GM19328 (cell line): Measurements from ENCODE around the gene OLFM2.

ENCODE experiments used
- ATAC-seq: cut with Tn5 transposase; IDR thresholded peaks from one replicate; pipeline ENCODE4 v1.9.1; 2021; ENCODE audit warnings: mild to moderate bottlenecking, moderate library complexity; ENCODE audit not compliant: unreplicated experiment

The OLFM2 gene

GRCh38 chr19:9910625-9911024 lies 25.7 kb downstream of the OLFM2 start:
- ATAC-seq: no peak

GRCh38 chr19:9909251-9909650 lies 27.1 kb downstream of the OLFM2 start:
- ATAC-seq: no peak

DNA sequence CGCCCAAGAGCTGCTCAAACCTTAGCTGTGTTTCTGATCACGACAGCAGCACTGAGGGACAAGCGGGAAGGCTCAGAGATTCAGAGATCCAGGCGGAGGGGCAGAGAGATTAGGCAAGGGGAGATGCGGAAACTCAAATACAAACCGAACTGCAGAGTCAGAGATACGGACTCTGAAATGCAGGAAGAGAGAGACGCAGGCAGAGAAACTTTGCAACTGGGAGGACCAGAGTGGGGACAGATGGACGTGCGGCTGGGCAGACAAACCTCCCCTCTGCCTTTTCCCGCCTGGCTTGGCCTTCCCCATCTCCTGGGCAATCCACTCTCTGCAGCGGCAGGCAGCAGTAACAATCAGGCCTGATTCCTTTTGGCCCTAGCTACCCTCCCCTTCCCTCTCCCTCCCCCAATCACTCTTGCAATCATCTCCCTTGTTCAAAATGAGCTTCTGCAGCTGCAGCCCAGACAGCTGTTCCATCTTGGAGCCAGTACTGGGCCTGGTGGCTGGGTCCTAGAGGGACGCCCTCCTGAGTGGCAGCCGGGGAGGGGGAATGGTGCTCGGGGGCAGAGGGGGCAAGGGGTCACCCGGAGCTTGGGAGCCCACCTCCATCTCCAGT lies 29.7 kb downstream of the OLFM2 start:
- no peak for ATAC-seq

DNA sequence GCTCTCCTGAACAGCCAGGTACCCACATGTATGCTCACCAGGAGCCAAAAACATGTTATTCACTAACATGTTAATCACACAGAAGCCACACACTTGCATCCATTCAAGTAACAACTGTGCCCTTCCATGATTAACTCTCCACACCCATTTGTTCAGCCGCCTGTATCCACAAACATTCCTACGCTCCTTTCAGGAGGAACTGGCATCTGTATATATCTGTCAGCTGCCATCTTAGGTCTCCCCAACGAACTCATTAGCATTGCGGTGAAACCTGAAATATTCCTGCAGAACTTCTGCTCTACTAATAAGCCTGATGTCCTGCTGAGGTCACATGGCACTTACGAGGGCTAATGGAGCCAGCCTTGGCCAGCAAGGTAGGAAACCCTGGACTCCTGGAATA lies 33.0 kb downstream of the OLFM2 start:
- no peak for ATAC-seq

GRCh38 chr19:9901642-9902041 lies 34.7 kb downstream of the OLFM2 start:
- ATAC-seq: no peak

GRCh38 chr19:9901020-9901419 lies 35.3 kb downstream of the OLFM2 start:
- ATAC-seq: no peak

DNA sequence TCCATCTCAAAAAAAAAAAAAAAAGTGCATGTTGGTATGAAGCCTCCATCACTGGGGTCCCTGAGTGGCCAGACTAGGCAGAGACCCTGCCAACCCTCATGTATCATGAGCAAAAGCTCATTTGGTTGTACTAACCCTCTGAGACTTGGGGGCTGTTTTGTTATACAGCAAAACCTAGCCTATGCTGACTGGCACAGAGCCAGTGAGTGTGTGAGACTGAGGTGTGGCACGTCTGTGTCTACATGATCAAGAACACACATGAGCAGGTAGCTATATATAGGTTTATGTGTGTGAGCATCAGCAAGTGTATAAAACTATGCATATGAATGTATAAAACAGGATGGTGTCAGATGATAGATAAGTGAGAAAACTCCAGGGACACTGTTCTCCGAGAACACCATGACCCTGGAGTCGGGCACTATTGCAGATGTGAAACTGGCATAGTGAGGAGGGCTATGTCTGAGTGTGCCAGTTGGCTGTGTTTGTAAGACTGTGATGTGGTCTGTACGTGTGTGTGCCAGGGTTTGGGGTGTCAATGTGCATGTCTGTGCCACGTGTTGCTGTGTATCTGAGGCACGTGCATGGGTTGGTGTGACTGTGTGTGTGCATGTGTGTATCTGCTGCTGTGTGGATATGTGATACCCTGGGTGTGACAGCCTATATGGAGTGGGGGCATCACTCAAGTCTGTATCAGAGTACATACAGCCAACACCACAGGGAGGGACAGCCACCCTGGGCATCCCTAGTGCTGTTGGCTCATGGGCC lies 44.5 kb downstream of the OLFM2 start:
- no peak for ATAC-seq

DNA sequence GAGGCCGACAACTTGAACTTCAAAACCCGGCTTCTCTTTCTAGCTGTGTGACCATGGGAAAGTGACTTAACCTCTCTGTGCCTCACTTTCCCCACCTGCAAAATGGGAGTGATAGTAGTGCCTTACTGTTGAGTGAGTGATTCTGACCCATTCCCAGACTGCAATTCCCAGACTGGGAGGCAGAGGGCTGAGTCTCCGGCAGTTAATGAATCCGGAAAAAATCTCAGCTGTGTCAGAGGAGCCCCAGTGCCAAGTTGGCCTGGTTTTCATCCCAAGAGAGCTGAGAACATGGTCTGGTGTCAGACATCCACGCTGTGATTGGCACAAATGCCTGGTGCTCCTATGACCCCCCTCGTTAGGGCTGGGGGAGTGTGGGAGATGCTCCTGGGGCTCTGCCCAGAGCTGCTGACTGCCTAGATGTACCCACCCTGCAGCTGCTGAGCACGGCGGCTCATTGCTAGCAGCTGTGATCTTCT lies 51.2 kb downstream of the OLFM2 start:
- no peak for ATAC-seq

DNA sequence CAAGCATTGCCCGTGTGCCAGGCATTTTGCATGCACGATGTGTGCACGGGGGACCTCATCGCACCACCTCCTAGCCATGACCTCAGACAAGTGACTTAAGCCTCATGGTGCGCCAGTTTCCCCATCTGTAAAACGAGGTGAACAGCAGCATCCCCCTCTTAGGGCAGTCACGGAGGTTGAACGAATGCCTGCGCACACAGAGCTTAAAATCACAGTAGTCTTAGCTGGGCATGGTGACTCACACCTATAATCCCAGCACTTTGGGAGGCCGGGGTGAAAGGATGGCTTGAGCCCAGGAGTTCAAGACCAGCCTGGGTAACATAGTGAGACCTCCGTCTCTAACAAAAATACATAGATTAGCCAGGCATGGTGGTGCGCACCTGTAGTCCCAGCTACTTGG lies 52.6 kb downstream of the OLFM2 start:
- ATAC-seq: no peak

- ATAC-seq: no peak
Measured at GRCh38 chr19:9883231-9883758, 53.0 kb downstream of the OLFM2 start.

- ATAC-seq: no peak
Measured at GRCh38 chr19:9881720-9882119, 54.6 kb downstream of the OLFM2 start.

DNA sequence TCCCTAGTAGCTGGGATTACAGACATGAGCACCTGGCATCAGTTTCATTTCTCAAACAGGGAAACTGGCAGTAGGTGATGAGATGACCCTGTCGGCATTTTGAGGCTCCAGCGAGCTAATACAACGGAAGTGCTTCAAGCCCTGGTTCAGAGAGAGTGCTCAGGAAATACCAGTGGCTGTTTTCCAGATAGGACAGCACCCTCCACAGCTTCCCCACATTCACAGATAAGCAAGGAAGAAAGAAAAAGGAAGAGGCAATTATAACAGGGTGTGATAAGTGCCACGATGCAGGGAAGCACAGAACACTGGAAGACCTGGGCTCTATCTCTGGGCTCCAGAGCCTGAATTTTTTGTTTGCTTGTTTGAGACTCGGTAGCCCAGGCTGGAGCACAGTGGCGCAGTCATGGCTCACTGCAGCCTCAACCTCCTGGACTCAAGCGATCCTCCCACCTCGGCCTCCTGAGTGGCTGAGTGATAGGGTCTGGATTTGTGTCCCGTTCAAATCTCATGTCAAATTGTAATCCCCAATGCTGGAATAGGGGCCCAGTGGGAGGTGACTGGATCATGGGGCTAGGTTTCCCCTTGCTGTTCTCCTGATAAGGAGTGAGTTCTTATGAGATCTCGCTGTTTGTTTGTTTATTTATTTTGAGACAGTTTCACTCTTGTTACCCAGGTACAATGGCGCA lies 57.7 kb downstream of the OLFM2 start:
- ATAC-seq: no peak

DNA sequence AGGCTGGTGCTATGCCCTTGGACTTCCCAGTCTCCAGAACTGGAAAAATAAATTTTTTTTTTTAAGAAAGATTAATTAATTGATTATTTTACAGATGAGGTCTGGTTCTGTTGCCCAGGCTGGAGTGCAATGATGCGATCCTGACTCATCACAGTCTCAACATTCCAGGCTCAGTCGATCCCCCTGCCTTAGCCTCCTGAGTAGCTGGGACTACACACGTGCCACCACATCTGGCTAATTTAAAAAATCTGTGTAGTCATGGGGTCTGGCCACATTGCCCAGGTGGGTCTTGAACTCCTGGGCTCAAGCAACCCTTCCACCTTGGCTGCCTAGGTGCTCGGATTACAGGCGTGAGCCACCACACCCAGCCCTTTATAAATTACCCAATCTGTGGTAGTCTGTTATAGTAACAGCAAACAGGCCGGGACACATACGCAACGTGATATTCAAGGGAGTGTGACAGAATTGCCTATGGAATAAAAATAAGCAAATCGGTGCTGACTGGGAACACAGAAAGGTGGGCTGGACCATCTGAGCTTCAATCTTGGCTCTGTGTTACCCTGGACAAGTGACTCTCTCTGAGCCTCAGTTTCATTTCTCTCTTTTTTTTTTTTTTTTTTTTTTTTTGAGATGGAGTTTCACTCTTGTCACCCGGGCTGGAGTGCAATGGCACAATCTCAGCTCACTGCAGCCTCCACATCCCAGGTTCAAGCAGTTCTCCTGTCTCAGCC lies 58.4 kb downstream of the OLFM2 start:
- ATAC-seq: no peak

DNA sequence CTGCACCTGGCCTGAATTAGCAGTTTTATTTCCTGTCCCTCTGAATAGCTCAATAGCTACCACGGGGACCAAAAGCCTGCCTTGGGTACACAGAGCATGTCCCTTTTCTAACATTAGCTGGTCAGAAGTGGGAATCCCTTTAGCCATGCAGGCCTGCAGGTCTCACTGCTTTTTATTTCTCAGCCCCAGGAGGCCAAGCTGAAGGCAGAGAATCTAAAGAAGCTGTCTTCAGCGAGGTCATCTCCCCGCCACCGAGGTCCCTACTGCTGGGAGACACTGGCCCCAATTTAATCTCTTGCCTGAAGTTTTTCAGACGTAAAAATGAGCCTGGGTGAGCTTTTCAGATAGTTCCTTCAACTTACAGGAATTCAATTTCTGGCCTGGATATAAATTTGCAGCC lies 60.5 kb downstream of the OLFM2 start:
- no peak for ATAC-seq

DNA sequence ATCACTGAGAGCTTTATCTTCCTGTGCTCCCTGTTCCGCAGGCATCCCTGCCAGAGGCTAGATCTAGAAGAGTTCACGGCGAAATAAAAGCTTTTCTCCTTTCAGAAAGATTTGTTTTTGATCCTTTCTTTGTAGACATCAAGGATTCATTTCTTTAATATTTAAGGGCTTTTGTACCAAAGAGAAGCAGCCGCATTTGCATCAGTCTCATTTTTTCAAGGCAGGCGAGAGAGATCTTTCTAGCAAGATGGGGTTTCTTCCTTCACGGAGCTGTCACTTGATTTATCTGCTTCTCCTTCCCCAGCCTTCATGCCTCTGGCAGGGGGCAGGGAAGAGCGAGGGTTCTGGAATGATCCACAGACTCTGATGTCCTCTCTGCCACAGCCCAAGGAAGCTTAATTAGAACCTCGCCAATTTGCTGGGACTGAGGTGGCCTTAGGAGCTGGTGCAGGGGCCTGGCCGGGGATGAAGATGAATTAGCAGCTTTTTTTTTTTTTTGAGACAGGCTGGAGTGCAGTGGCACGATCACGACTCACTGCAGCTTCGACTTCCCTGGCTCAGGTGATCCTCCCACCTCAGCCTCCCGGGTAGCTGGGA lies 61.2 kb downstream of the OLFM2 start:
- ATAC-seq: no peak

DNA sequence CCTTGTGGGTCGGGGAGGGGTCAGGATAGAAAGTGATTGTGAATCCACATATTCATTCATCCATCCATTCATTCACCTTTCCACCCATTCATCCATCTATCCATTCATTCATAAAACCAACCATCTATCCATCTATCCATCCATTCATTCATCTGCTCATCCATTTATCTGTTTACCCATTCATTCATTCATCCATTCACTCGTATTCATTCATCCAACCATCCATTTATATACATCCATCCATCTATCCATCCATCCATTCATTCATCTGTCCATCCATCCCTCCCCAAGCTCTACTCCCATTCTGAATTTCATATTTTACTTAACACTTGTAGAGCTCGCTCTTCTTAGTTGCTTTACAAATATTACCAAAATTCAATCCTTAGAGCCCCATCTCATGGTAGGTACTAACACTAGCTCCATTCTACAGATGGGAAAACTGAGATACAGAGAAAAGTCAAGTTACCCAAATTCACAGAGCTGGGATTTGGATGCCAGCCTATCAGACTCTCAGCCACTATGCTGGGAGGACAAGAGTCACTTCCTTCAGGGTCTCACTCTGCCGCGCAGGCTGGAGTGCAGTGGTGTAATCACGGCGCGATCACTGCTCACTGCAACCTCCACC lies 63.6 kb downstream of the OLFM2 start:
- no peak for ATAC-seq

GRCh38 chr19:9871626-9872338 lies 64.5 kb downstream of the OLFM2 start:
- ATAC-seq: no peak

- no peak for ATAC-seq
Measured at GRCh38 chr19:9868983-9869617, 67.2 kb downstream of the OLFM2 start.
